Stimulated activated CD4-positive, alpha-beta T cell treated with anti-CD3 and anti-CD28 coated beads, TNF-alpha, amount 100 ng/mL, for 48 hours (primary cell): ENCODE measurements around the gene NINJ1.

Source experiments
- DNase-seq, 3 donors: peaks; one replicate each; pipeline ENCODE4 v3.0.0-alpha.2; 2020; ENCODE audit warnings: low read depth in 3 of 3

Gene NINJ1

GRCh38 chr9:93159601-93160471, 25.8 kb upstream of the NINJ1 start:
- DNase-seq = peak; percentile 43 to 69 (median 61)

GRCh38 chr9:93156475-93157008, 22.5 kb upstream of the NINJ1 start:
- DNase-seq = peak in 2 of 3 donors; percentile 35 to 53

GRCh38 chr9:93155716-93156474, 21.8 kb upstream of the NINJ1 start:
- no peak for DNase-seq

- DNase-seq = no peak
These were observed 20.3 kb upstream of the NINJ1 start for GRCh38 chr9:93154293-93154903.

- DNase-seq = no peak
These were observed 17.2 kb upstream of the NINJ1 start for GRCh38 chr9:93151097-93151784.

- DNase-seq = no peak
These were observed 15.3 kb upstream of the NINJ1 start for GRCh38 chr9:93149361-93149760.

GRCh38 chr9:93148721-93149120, 14.7 kb upstream of the NINJ1 start:
- no peak for DNase-seq

GRCh38 chr9:93147632-93148031, 13.6 kb upstream of the NINJ1 start:
- DNase-seq = no peak

GRCh38 chr9:93146696-93147095, 12.6 kb upstream of the NINJ1 start:
- peak in 1 of 3 donors; percentile 60 for DNase-seq

GRCh38 chr9:93143830-93144530, 9.9 kb upstream of the NINJ1 start:
- DNase-seq = no peak

GRCh38 chr9:93141771-93142483, 7.9 kb upstream of the NINJ1 start:
- no peak for DNase-seq

GRCh38 chr9:93139365-93140182, 5.5 kb upstream of the NINJ1 start:
- DNase-seq = no peak

GRCh38 chr9:93138171-93138764, 4.2 kb upstream of the NINJ1 start:
- DNase-seq = no peak

GRCh38 chr9:93137362-93137761, 3.3 kb upstream of the NINJ1 start:
- DNase-seq = no peak

GRCh38 chr9:93136011-93136440, 2.0 kb upstream of the NINJ1 start:
- DNase-seq = no peak

- no peak for DNase-seq
These were observed 841 bp upstream of the NINJ1 start for GRCh38 chr9:93134740-93135444.

GRCh38 chr9:93133681-93134014, 403 bp downstream of the NINJ1 start:
- DNase-seq = no peak

- DNase-seq = peak in 1 of 3 donors; percentile 26
These were observed 938 bp downstream of the NINJ1 start for GRCh38 chr9:93132946-93133680.
